Body of pancreas (tissue), 4 donors: ENCODE results near the gene CCDC91.

ENCODE experiments used
- CTCF ChIP-seq, 7 experiments: fragments of 450-650 bp in 4 of 7; fragments of 200-600 bp in 3 of 7; sonication (generic) in 3 of 7; IDR thresholded peaks; one replicate each; pipeline ENCODE4 v1.5.1; 2016 to 2019; ENCODE audit warnings: antibody characterized with exemption in 7 of 7
- POLR2A ChIP-seq, 3 donors: fragments of 450-650 bp; IDR thresholded peaks; one replicate each; pipeline ENCODE4 v1.6.1; 2016; ENCODE audit warnings: antibody characterized with exemption in 3 of 3, mild to moderate bottlenecking in 2 of 3

- TF ChIP-seq CTCF (IDR thresholded peaks at IDR 0.05) (no peak), POLR2A (IDR thresholded peaks at IDR 0.05) (no peak)
These were observed 33.5 kb upstream of the CCDC91 start for GRCh38 chr12:28156804-28157203.
